T-helper 2 cell treated with Interferon-gamma antibody and Interleukin-4, amounts not matched to agents 100 ng/mL and 5 ng/mL, for 36 hours (primary cell): ENCODE results near the gene PEPD. TPM values are rescaled to one million over a fixed set of nuclear protein-coding genes. Genes with fewer than 3 reads are reported as not detected.

Experiments
- intact Hi-C: fragments of 100-400 bp; cut with micrococcal nuclease; formaldehyde crosslinking; loops from one replicate; pipeline ENCODE4 v1.15.1; 2023
- total RNA-seq: library from RNA; stranded (reverse); gene quantifications from 2 replicates; pipeline ENCODE4 v1.2.3, GENCODE V29; 2022

The PEPD gene
- total RNA-seq, 1 donor from 2014 or later, result 24.4 TPM

DNA sequence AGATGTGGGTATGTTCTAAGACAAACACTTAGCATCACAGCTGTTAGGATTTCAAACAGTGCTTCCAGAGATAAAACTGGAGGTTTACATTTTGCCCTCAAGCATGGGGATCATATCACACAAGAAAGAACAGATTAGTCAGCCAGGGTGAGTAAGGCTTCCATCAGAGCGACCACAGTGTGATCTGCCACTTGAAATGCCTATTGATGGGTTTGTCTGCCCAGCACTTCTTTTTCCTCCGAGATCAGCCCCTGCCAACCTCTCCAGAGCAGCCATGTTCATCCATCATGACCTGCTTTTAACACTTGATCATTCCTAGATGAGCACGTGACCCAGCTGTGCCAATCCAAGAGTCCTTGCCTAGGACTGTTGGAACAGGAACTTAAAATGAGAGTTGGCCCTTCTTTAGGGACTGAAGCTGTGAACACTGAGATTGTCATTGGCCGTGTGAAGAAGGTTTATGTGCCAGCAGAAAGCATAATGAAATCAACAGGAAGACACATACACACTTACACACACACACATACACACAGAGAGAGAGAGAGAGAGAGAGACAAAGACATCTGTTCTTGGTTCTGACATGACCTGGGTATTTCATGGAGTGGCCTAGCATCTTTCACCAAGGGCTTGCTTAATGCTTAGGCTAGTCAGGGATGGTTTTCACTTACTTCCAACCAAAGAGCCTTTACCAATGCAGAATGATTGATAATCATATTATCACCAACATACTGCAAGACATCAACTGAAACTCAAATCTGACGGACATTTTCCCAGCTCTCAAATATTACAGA is 153.3 kb downstream of the PEPD start:
- intact Hi-C loops, result no loop called here

DNA sequence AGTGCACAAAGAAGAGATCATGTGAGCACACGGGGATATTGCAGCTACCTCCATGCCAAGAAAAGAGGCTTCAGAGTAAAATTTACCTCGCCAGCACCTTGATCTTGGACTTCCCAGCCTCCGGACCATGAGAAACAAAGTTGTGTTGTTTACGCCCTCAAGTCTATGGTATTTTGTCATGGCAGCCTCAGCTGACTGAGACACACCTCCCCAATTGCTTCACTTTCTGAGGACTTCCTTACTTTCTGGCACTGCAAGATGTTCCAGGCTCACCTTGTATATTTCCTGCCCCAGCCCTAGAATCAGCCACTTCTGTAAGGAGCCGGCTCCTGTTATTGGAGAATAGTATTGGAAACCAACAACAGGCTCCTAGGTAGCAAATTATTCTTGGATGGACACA is 154.7 kb downstream of the PEPD start:
- intact Hi-C loops, result no loop called here

DNA sequence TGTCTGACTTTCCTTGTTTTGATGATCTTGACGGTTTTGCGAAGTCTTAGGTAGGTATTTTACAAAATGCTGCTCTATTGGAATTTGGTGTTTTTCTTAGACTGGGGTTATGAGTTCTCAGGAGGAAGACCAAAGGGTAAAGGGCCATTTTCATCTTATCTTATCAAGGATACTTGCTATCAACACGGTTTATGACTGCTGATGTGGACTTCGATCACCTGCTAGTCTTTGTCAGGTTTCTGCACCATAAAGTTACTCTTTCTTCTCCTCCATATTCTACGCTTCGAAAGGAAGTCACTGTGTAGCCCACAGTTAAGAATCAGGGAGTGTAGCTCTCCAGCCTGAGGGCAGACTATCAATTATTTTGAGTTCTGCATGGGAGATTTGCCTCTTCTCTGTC is 155.5 kb downstream of the PEPD start:
- intact Hi-C loops, result no loop called here

DNA sequence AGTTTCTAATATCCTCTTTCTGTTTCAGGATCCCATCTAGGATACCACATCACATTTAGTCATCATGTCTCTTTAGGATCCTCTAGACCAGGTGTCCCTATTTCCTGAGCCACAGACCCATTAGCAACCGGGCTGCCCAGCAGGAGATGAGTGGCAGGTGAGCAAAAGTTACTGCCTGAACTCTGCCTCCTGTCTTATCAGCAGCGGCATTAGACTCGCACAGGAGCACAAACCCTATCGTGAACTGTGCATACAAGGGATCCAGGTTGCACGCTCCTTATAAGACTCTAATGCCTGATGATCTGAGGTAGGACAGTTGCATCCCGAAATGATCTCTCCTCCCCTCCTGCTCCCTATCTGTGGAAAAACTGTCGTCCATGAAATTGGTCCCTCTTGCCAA is 155.9 kb downstream of the PEPD start:
- intact Hi-C loops, result no loop called here

DNA sequence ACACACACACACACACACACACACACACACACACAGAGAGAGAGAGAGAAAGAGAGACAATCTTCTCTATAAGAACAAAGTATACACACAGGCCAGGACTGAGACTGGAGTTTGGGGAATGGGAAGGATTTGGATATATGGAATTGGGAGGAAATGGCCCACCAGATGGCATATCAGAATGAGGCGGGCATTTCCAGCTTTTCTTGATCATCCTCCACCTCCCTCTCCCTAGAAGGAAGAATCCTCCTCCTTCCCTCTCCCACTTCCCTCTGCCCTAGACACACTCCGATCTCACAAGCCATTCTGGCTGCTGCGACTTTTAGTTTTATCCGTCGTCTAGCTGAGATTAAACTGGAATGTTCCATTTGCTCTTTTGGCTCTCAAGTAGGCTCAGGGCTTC is 158.1 kb downstream of the PEPD start:
- intact Hi-C loops, result no loop called here

DNA sequence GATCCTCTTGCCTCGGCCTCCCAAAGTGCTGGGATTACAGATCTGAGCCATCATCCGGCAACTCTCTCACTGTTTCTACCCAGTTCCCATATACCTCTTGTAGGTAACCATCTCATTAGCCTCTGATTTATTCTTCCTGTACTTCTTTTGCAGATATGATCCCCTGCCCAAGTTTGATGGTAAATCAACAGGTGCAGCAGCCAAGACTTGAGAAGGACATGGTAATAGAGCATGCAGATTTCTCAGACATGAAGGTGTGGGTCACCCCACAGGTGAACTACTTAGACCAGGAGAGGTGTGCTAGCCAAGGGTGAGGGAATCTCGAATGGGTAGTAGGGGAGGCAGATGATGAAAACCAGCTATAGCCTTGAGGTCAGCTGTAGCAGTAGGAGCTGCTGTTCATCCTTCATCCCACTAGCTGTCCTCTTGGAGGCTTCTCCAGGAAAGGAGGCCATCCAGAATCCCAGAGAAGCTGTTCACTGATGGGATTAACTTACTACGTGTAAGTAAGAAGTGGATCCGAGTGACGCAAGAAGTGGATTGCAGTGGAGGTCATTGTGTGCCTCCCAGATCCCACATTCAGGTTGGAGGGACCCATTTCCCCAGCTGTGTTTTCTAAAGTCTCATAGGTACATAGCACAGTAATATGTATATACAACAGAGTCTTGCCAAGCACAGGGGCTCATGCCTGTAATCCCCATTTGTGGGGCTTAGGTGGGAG is 158.9 kb downstream of the PEPD start:
- intact Hi-C loops, result no loop called here

DNA sequence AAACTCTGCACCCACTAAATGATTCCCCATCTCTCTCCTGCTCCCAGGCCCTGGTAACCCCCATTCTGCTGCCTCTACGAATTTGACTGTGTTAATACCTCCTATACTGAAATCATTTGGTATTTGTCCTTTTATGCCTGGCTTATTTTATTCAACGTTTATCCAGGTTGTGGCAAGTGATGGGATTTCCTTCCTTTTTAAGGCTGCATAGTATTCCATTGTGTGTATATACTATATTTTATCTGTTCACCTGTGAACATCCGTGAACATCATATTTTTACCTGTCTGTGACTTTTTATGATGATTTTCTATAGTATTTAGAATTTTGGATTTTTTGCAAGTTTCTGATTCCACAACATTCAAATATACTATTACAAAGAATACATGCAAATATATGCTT is 162.0 kb downstream of the PEPD start:
- intact Hi-C loops, result no loop called here

DNA sequence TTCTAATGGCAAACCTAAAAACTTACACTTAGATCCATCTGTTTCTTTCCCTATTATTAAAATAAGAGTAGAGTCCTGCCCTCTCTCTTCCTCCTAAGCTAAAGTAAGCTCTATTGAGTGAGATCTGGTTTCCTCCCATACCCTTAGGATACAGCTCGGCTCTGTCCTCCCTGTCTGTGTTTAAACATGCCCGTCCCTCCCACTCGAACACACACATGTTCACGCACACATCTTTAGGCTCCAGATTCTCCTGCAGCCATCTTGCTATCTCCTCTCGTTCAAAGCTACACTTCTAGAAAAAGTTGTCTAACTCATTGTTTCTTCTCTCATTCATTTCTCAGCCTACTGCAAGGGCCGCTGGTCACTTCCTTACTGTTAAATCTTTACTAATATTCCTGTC is 163.2 kb downstream of the PEPD start:
- intact Hi-C loops, result no loop called here

DNA sequence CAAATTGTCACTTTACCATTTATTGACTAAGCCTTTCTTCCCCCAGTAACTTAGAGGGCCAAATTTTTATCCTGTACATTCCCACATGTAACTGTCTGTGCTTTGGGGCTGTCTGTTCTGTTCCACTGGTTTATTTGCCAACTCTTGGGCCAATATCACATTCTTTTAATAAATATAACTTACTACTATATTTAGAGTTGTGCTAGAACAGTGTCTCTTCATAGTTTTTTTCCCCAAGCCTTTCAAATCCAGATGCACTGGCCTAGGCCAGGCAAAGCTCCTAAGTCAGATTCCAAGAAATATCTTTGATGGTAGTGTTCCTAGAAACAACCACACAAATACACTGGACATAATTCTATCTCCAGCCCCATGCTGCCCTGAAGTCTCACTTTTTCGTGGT is 164.0 kb downstream of the PEPD start:
- intact Hi-C loops, result no loop called here

DNA sequence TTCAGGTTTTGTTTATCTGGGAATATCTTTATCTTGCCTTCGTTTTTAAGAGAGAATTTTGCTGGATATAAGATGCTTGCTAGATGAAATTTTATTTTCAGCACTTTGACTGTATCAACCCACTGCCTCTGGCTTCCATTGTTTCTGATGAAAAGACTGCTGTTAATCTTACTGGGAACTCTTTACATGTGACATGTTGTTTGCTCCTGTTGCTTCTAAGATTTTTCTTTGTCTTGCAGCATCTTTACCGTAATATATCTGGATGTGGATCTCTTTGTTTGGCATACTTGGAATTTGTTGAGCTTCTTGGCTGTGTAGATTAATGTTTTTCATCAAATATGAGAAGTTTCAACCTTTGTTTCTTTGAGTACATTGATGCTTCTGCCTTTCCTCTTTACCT is 166.1 kb downstream of the PEPD start:
- intact Hi-C loops, result no loop called here

DNA sequence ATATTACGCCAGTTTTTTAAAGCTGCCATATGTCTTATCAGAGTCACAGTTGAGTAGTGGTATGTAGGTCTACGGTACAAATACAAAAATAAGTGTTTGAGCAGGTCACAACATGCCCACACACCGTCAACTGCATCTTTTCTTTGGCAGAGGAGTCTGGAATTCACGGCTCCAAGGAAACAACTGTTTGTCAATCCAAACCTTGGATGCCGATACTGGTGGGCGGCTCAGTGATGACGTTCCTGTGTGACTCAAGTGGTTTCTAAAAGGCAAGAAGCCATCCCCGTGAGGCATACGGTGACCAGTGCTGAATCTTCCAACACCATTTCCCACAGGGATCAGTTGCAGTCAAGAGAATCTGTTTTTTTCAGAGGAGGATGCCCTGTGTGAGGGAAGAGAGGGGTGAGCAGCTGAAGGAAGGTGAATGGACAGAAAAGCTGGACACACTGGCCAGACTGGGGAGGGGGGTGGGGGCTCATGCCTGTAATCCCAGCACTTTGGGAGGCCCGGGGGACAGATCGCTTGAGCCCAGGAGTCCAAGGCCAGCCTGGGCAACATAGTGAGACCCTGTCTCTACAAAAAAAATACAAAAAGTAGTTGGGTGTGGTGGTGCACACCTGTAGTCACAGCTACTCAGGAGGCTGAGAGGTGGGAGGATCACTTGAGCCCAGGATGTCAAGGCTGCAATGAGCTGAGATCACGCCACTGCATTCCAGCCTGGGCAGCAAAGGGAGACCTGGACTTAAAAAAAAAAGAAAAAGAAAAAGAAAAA is 170.9 kb downstream of the PEPD start:
- intact Hi-C loops, result no loop called here

DNA sequence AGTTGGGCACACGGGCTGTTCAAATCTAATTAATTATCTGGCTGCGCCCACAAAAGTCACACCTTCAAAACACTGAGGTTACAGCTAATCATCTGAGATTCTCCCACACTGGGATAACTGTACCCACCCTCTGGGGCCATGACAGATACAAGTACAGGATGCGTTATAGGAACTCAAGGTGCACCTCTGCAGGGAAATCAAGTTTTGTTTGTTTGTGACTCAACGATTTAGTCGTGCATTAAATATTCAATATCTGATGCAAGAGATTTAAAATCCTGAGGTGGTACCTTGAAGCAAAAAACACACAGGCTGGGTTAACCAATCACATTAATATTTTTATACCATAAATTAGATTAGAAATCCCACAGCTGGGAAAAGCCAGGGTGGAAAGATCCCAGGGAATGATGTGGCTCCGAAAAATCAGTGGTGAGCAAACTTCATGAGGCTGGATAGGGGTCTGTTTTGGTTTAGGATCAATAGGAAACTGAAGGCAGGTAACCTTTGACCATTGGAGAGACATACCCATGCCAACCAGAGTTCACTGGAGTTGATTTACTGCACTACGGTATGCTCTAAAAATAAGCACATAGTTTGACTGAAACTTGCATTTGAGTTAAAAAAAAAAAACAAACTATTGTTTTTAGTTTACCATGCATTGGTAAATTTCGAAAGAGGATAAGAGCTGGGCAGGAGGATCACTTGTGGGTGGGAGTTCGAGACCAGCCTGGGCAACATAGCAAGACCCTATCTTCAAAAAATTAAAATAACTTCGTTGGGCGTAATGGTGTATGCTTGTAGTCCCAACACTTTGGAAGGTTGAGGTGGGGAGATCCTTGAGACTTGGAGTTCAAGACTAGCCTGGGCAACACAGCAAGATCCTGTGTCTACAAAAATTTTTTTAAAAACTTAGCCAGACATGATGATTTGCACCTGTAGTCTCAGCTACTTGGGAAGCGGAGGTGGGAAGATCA is 172.0 kb downstream of the PEPD start:
- intact Hi-C loops, result no loop called here

DNA sequence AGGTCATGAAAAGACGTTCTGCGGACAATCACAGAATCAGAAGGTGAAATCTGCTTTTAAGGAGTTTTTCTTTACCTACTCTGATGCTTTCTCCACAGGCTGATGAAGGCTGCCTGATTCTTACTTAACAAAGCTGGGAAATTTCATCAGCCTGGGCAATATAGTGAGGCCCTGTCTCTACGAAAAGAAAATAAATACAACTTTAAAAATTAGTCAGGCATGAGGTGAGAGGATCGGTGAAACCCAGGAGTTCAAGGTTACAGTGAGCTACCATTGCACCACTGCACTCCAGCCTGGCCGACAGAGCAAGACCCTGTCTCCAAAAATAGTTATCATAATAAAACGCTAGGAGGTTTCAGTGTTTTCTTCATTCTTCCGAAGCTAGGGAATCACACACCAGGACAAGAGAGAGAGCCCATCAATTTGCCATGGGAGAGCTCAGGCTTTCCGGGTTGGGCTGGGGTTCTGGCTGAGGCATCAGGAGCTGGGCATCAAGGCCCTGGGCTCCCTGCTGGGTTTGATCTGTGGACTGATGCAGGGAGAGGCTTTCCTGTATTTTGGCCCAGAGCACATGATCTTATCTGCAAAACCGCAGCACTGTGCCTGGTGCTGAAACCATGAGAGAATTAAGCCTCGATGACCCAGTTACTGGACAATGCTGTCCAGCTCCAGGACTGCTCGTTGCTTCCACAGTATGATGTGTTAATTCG is 173.1 kb downstream of the PEPD start:
- intact Hi-C loops, result no loop called here

DNA sequence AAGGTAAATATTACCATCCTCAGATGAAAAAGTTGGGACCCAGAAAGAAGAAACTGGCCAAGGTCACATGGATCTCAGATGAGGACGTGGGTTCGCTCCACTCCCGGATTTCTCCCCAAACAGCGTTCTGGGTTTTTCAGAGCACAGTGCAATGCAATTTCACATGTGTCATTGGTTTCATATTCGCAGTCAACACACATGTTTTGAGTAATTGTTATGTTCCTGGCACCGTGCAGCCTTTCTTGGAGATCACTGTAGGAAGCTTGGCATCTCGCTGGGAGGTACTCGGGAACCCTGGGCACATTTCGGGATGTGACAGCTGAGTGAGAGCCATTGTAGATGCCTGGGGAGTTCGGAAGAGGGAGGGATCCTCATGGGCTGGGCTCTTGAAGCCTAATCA is 174.3 kb downstream of the PEPD start:
- intact Hi-C loops, result no loop called here

DNA sequence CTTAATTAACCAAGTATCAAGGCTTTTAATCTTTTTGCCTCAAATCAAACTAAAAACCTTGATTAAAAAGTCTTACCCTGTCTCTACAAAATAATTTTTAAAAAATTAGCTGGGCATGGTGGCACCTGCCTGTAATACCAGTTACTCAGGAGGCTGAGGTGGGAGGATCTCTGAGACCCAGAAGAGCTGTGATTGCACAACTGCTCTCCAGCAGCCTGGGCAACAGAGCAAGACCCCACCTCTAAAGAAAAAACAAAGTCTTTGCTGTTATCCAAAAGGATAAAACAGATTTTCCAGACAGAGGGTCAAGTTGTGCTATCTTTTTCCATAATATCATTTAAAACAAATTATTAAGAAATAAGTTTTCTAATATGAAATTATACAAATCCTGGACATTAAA is 174.9 kb downstream of the PEPD start:
- intact Hi-C loops, result no loop called here

DNA sequence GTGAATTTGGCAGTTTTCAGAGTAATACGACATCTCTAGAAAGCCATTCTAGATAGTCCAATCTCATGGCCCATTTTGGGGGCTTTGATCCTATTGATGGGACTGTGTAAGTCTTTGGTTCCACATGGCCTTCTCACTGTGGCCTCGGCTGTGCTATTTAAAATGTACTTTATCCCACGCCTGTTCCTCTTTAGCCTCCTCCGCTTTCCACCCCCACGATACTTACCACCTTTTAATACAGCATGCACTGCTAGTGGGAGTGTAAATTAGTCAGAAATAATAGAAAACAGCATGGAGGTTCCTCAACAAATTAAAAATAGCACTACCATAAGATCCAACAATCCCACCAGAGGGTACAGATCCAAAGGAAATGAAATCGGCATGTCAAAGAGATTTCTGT is 176.4 kb downstream of the PEPD start:
- intact Hi-C loops, result no loop called here

DNA sequence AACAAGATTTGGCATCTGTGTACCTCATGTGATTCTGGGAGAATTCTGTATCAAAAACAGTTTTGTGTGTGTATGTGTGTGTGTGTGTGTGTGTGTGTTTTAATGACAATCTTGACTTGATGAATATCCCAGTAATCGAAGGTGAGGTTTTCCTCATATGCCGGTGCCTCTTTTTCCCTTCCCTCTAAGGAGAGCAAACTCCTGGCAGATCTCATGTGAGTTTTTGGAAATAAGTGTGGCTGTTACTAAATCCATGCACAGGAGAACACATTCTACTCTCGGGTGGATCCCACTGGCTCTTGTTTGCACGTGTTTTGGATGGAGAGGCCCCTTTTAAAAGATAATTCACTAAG is 177.0 kb downstream of the PEPD start:
- intact Hi-C loops, result no loop called here

DNA sequence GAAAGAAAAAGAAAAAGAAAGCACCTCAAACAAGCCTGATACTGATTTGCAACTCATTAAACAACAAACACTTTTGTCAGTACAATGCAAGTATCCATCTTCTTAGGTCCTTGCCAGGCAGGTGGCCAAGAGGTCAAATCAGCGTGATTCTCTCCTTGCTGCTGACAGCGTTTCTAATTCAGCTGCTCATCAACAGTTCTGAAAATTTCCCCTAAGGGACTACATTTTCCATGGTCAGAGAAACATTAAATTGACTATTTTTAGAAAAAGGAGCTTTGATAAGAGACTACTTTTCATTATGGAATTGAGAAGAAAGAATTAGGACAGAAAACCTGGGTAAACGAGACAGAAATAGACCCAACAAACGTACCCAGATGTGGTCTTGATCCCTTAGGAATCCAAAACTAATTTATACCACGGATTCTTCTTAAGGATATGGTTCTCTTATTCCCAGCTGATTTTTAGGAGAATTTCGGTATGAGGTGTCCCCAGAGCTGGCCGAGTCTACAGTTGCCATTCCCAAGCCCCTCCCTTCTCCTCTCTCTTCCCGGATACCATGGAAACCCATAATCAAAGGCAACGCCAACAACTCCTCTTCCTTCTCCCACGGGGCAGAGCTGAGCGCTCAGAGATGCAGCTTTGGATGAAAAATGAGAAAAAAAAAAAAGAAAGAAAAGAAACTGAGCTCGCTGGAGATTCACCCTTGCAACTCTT is 177.6 kb downstream of the PEPD start:
- intact Hi-C loops, result no loop called here

DNA sequence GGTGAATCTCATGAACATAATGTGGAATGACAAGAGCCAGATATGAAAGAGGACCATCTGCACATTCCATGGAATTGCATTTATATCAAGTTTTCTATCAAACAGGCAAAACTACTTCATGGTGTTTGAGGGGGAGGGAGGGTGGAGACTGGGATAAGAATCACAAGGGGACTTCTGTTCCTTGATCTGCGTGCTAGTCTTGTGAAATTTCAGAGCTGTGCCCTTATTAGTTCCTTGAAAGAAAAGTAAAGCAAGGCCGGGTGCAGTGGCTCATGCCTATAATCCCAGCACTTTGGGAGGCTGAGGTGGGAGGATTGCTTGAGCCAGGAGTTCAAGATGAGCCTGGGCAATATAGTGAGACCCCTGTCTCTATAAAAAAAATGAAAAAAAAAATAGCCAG is 178.3 kb downstream of the PEPD start:
- intact Hi-C loops, result no loop called here

DNA sequence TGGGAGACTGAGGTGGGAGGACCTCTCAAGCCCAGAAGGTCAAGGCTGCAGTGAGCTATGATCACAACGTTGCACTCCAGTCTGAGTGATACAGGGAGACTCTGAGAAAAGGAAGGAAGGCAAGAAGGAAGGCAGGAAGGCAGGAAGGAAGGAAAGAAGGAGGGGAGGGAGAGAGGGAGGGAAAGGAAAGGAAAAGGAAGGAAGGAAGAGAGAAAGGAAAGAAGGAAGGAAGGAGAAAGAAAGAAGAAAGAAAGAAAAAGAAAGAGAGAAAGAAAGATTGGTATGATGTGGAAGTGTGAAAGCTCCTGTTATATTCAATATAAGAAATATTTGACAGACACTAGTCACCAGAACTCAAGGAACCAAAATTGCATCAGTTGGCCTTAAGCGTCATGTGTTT is 180.6 kb downstream of the PEPD start:
- intact Hi-C loops, result no loop called here
